ENCODE results near the gene TIGD4.

Gene TIGD4

DNA sequence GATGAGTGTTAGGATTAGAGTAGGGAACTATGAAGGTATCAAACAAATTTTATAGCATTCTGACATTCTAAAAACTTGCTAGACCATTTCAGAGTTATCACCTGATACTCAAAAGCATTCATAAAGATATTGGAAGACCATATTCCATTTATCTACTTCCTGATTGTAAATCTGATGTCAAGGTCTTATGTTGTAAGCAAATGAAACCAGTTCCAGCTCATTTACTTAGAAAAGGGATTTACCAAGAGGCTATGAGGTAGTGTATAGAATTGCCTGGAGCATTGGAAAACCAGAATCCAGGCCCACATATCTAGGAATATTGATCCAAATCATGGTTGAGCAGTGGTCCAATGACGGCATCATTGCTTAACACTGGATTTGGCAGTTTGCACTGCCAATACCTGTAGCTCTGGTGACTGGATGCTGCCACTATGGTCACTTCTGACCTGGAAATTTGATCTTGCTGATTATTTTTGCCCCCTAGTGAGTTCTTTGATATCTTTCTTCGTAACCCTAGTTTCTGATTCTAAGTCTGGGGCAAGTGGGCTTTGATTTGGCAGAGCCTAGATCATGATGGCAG, 25.6 kb upstream of the TIGD4 start:
- DNase-seq: no peak
- Histone ChIP-seq H3K36me3 (ENCODE audit: control insufficient read depth in 4 of 4, insufficient read depth in 4 of 4, low read length in 3 of 4) (no peaks in the 10 kb centered on the region), H3K4me3 (ENCODE audit: control insufficient read depth in 1 of 7, extremely low read depth in 1 of 7, insufficient read depth in 4 of 7, low read depth in 2 of 7, low read length in 6 of 7) (no peak overlapping the region), H3K4me1 (ENCODE audit: control extremely low read depth in 1 of 4, control insufficient read depth in 4 of 4, insufficient read depth in 4 of 4, low read length in 3 of 4) (peaks cover 4 to 15% (median 6%) of the 10 kb centered on the region in 4 experiments), H3K9me3 (ENCODE audit: control extremely low read depth in 1 of 5, control insufficient read depth in 4 of 5, insufficient read depth in 2 of 5, low read depth in 1 of 5, low read length in 4 of 5) (no peaks in the 10 kb centered on the region), H3K27me3 (replicated peaks in 2 of 5; ENCODE audit: control insufficient read depth in 4 of 5, insufficient read depth in 5 of 5, low read length in 4 of 5) (no peaks in the 10 kb centered on the region), H3K27ac (ENCODE audit: insufficient read depth in 1 of 2, low read depth in 1 of 2, low read length in 2 of 2, poor library complexity in 1 of 2, severe bottlenecking in 2 of 2) (no peak overlapping the region)
- 93% methylated on average over 1 of the region's 2 CpGs for WGBS (ENCODE audit: insufficient coverage)
- CTCF ChIA-PET: interaction anchor here (1.1 to 1.6 kb wide), 3 partner anchors 11 to 37 kb away, joined by 3 to 4 read pairs (median 3); no protein-coding TSS in a partner anchor
- POLR2A ChIA-PET: no interaction called here

DNA sequence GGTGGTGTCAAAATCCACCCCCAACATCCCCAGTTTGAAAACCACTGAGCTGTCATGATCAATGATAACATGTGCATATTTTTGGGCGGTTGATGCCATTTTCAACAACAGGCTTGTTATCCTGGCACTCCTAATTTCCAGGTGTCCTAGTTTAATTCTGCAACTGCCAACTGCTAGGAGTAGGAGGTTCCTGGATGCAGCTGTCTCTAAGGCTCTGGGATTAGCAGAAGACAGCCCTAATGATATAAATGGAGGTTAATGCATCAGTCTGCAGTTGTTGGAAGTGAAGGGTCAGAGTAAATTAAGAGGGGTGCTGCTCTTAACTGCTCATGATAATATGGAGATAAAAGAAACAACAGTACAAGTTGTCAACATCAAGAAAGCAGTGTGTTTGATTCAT, 24.0 kb upstream of the TIGD4 start:
- H3K36me3 ChIP-seq (ENCODE audit: control insufficient read depth in 4 of 4, insufficient read depth in 4 of 4, low read length in 3 of 4): no peaks in the 10 kb centered on the region
- 100% methylated on average over 1 of the region's 1 CpG for WGBS (ENCODE audit: insufficient coverage)
- peaks cover 4 to 15% (median 6%) of the 10 kb centered on the region in 4 experiments for H3K4me1 ChIP-seq (ENCODE audit: control extremely low read depth in 1 of 4, control insufficient read depth in 4 of 4, insufficient read depth in 4 of 4, low read length in 3 of 4)
- no peak overlapping the region for H3K4me3 ChIP-seq (ENCODE audit: control insufficient read depth in 1 of 7, extremely low read depth in 1 of 7, insufficient read depth in 4 of 7, low read depth in 2 of 7, low read length in 6 of 7)
- no peak for DNase-seq
- H3K9me3 ChIP-seq (ENCODE audit: control extremely low read depth in 1 of 5, control insufficient read depth in 4 of 5, insufficient read depth in 2 of 5, low read depth in 1 of 5, low read length in 4 of 5): no peaks in the 10 kb centered on the region
- H3K27ac ChIP-seq (ENCODE audit: insufficient read depth in 1 of 2, low read depth in 1 of 2, low read length in 2 of 2, poor library complexity in 1 of 2, severe bottlenecking in 2 of 2): no peak overlapping the region
- no peaks in the 10 kb centered on the region for H3K27me3 ChIP-seq (replicated peaks in 2 of 5; ENCODE audit: control insufficient read depth in 4 of 5, insufficient read depth in 5 of 5, low read length in 4 of 5)
- POLR2A ChIA-PET: no interaction called here
- CTCF ChIA-PET: no interaction called here

DNA sequence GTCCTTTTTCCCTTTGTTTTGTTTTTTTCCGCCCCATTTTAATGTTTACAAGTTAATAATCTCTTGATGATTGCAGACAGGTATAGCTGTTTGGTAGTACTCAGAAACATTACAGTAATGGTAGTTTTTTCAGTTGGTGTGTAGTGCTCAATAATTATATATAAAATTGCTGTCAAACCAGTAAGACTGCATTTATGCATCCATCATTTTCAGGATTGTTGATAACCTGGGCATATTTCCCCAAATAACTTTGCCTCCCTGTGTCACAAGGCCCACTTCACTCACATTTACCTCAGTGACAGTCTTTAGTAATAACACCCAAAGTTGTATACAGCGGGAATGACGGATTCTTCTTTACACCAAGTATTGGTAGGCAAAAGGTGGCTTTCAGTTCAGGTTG, 16.4 kb upstream of the TIGD4 start:
- Histone ChIP-seq H3K4me3 (ENCODE audit: control insufficient read depth in 1 of 7, extremely low read depth in 1 of 7, insufficient read depth in 4 of 7, low read depth in 2 of 7, low read length in 6 of 7) (no peak overlapping the region), H3K9me3 (ENCODE audit: control extremely low read depth in 1 of 5, control insufficient read depth in 4 of 5, insufficient read depth in 2 of 5, low read depth in 1 of 5, low read length in 4 of 5) (no peaks in the 10 kb centered on the region), H3K27ac (ENCODE audit: insufficient read depth in 1 of 2, low read depth in 1 of 2, low read length in 2 of 2, poor library complexity in 1 of 2, severe bottlenecking in 2 of 2) (no peak overlapping the region), H3K4me1 (ENCODE audit: control extremely low read depth in 1 of 4, control insufficient read depth in 4 of 4, insufficient read depth in 4 of 4, low read length in 3 of 4) (no peaks in the 10 kb centered on the region), H3K36me3 (ENCODE audit: control insufficient read depth in 4 of 4, insufficient read depth in 4 of 4, low read length in 3 of 4) (no peaks in the 10 kb centered on the region), H3K27me3 (replicated peaks in 2 of 5; ENCODE audit: control insufficient read depth in 4 of 5, insufficient read depth in 5 of 5, low read length in 4 of 5) (no peaks in the 10 kb centered on the region)
- WGBS (ENCODE audit: insufficient coverage): 87% methylated on average over 2 of the region's 3 CpGs
- POLR2A ChIA-PET: no interaction called here
- CTCF ChIA-PET: no interaction called here
- no peak for DNase-seq

DNA sequence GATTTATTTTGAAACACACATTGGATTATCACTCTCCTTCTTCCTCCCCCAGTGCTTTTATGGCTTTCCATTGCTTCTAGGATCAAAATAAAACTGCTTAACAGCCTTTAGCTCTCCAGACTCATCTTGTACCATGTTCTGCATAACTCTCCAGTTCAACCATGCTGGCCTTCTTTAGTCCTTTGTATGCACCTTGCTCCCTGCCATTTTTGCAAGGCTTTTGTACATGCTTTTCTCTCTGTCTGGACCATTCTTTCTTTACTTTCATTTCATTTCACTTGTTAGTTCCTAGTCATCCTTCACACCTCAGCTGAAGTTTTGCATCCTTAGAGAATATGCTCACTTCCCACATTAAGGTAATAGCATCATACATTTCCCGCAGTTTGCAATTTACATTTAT, 7.1 kb upstream of the TIGD4 start:
- WGBS (ENCODE audit: insufficient coverage): 100% methylated on average over 1 of the region's 1 CpG
- CTCF ChIA-PET: interaction anchor here (1.1 kb wide), 1 partner anchor 18 kb away, joined by 3 read pairs; no protein-coding TSS in a partner anchor
- Histone ChIP-seq H3K36me3 (ENCODE audit: control insufficient read depth in 4 of 4, insufficient read depth in 4 of 4, low read length in 3 of 4) (peaks cover 0 to 2% (median 0%) of the 10 kb centered on the region in 4 experiments), H3K4me3 (ENCODE audit: control insufficient read depth in 1 of 7, extremely low read depth in 1 of 7, insufficient read depth in 4 of 7, low read depth in 2 of 7, low read length in 6 of 7) (peak overlapping the region in 1 of 7 experiments; percentile 7), H3K9me3 (ENCODE audit: control extremely low read depth in 1 of 5, control insufficient read depth in 4 of 5, insufficient read depth in 2 of 5, low read depth in 1 of 5, low read length in 4 of 5) (no peaks in the 10 kb centered on the region), H3K27me3 (replicated peaks in 2 of 5; ENCODE audit: control insufficient read depth in 4 of 5, insufficient read depth in 5 of 5, low read length in 4 of 5) (no peaks in the 10 kb centered on the region), H3K27ac (ENCODE audit: insufficient read depth in 1 of 2, low read depth in 1 of 2, low read length in 2 of 2, poor library complexity in 1 of 2, severe bottlenecking in 2 of 2) (no peak overlapping the region), H3K4me1 (ENCODE audit: control extremely low read depth in 1 of 4, control insufficient read depth in 4 of 4, insufficient read depth in 4 of 4, low read length in 3 of 4) (peaks cover 4 to 24% (median 10%) of the 10 kb centered on the region in 4 experiments)
- DNase-seq: no peak
- POLR2A ChIA-PET: no interaction called here

DNA sequence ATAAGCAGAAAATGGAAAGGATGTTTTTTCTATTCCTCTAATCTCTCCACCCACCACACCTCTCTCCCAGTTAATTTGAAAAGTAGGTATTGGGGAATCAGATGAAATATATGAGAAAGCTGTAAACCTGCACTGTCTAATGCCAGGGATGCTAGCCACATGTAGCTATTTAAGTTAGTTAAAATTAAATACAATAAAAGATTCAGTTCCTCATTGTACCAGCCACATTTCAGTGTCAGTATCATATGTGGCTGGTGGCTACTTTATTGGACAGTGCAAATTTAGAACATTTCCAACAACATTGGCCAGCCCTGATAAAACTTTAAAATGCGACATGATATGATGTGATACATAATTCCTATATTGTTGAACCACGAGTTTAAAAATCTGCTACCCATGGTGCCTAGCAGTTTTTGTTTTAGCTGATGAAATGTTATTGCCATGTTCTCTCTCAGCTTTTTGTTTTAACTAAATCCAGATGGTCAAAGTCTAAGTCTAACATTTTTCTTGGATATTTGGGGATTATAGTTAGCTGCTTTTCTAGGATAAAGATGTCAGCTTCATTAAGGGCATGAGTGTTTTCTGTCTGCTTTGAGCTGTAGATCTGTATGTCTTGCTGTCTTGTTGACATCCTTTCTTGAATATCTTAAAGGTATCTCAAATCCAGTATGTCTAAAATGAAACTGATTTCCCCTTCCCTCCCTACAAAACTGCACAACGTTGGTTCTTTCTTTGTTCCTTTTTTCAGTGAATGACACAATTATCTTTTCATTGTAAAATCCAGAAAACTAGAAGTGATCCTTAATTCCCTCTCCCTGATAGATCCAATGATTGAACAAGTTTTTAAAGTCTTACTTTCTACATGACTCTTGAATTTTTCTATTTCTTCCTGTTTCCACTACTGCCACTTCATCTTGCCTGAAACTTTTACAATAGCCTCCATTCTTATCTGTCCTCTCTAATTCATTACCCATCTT, 6.4 kb upstream of the TIGD4 start:
- POLR2A ChIA-PET: no interaction called here
- Histone ChIP-seq H3K27me3 (replicated peaks in 2 of 5; ENCODE audit: control insufficient read depth in 4 of 5, insufficient read depth in 5 of 5, low read length in 4 of 5) (no peaks in the 10 kb centered on the region), H3K4me3 (ENCODE audit: control insufficient read depth in 1 of 7, extremely low read depth in 1 of 7, insufficient read depth in 4 of 7, low read depth in 2 of 7, low read length in 6 of 7) (peak overlapping the region in 1 of 7 experiments; percentile 24), H3K27ac (ENCODE audit: insufficient read depth in 1 of 2, low read depth in 1 of 2, low read length in 2 of 2, poor library complexity in 1 of 2, severe bottlenecking in 2 of 2) (no peak overlapping the region), H3K9me3 (ENCODE audit: control extremely low read depth in 1 of 5, control insufficient read depth in 4 of 5, insufficient read depth in 2 of 5, low read depth in 1 of 5, low read length in 4 of 5) (no peaks in the 10 kb centered on the region), H3K36me3 (ENCODE audit: control insufficient read depth in 4 of 4, insufficient read depth in 4 of 4, low read length in 3 of 4) (peaks cover 0 to 2% (median 0%) of the 10 kb centered on the region in 4 experiments), H3K4me1 (ENCODE audit: control extremely low read depth in 1 of 4, control insufficient read depth in 4 of 4, insufficient read depth in 4 of 4, low read length in 3 of 4) (peaks cover 4 to 29% (median 16%) of the 10 kb centered on the region in 4 experiments)
- CTCF ChIA-PET: interaction anchor here (1.1 kb wide), 1 partner anchor 19 kb away, joined by 3 read pairs; no protein-coding TSS in a partner anchor
- 42% methylated on average over 2 of the region's 3 CpGs for WGBS (ENCODE audit: insufficient coverage)
- peak in 2 of 3 donors; percentile 15 to 26 for DNase-seq

DNA sequence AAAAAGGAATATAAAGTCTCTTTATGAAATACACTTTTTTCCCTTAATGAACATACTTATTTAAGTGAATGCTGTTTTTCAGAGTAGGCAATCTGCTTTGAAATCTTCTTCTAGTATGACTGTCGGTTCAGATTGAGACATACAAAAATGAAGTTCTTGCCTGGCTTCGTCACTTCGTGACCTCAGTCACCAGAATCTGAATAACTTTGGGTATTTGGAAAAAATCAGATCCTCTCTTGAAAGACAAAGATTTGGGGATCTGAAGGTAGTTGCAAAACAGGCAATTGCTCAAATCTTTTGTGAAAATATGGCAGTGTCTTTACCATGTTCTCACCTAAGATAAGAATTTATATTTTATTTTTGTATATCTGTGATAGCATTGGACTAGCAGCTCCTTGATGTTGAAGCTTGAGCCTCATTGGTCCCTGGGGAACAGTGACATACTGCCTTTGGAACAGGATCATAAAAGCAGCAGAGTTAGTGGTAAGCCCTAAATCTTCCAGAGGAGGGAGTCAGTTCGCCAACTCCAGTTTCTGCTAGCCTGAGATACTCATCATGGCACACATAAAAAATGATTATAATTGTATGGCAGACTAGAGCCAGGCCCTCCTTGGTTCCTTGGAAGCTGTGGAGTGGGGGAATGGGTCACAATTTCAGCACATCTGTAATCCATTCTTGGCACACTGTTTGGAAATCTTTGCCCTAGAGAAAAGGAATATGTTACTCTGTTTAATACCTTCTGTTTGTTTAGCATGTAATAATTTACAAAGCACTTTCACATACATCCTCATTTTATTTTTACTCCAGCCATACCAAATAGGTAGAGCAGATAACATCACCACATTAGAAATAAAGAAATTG, 5.2 kb upstream of the TIGD4 start:
- no peak overlapping the region for H3K27ac ChIP-seq (ENCODE audit: insufficient read depth in 1 of 2, low read depth in 1 of 2, low read length in 2 of 2, poor library complexity in 1 of 2, severe bottlenecking in 2 of 2)
- WGBS (ENCODE audit: insufficient coverage): 100% methylated on average over 3 of the region's 4 CpGs
- H3K36me3 ChIP-seq (ENCODE audit: control insufficient read depth in 4 of 4, insufficient read depth in 4 of 4, low read length in 3 of 4): peaks cover 0 to 2% (median 0%) of the 10 kb centered on the region in 4 experiments
- DNase-seq: peak; percentile 25 to 53 (median 36)
- no peaks in the 10 kb centered on the region for H3K9me3 ChIP-seq (ENCODE audit: control extremely low read depth in 1 of 5, control insufficient read depth in 4 of 5, insufficient read depth in 2 of 5, low read depth in 1 of 5, low read length in 4 of 5)
- peaks cover 4 to 40% (median 27%) of the 10 kb centered on the region in 4 experiments for H3K4me1 ChIP-seq (ENCODE audit: control extremely low read depth in 1 of 4, control insufficient read depth in 4 of 4, insufficient read depth in 4 of 4, low read length in 3 of 4)
- no peak overlapping the region for H3K4me3 ChIP-seq (ENCODE audit: control insufficient read depth in 1 of 7, extremely low read depth in 1 of 7, insufficient read depth in 4 of 7, low read depth in 2 of 7, low read length in 6 of 7)
- CTCF ChIA-PET: no interaction called here
- H3K27me3 ChIP-seq (replicated peaks in 2 of 5; ENCODE audit: control insufficient read depth in 4 of 5, insufficient read depth in 5 of 5, low read length in 4 of 5): no peaks in the 10 kb centered on the region
- POLR2A ChIA-PET: no interaction called here

Measured in common myeloid progenitor, CD34-positive (primary cell).